Endodermal cell (in vitro differentiated cells): ENCODE measurements around the gene CRYGS. TPM values are rescaled to one million over a fixed set of nuclear protein-coding genes. Genes with fewer than 3 reads are reported as not detected.

Experiments used
- DNase-seq: peaks from one replicate; pipeline ENCODE4 v3.0.0-alpha.2; 2017
- H3K27ac ChIP-seq: 2 replicates; pipeline ENCODE4 v1.5.1; 2013; ENCODE audit warnings: mild to moderate bottlenecking, low read depth, low read length, moderate library complexity
- H3K27me3 ChIP-seq: 2 replicates; pipeline ENCODE4 v1.6.1; 2013; ENCODE audit warnings: mild to moderate bottlenecking, low read length, moderate library complexity; ENCODE audit not compliant: insufficient read depth, control insufficient read depth, poor library complexity, severe bottlenecking
- H3K36me3 ChIP-seq: 2 replicates; pipeline ENCODE4 v1.7.0; 2013; ENCODE audit warnings: mild to moderate bottlenecking, low read length, moderate library complexity; ENCODE audit not compliant: control insufficient read depth, insufficient read depth
- H3K4me1 ChIP-seq: one replicate; pipeline ENCODE4 v1.7.0; 2013; ENCODE audit warnings: low read length; ENCODE audit not compliant: control insufficient read depth, insufficient read depth
- H3K4me3 ChIP-seq: 2 replicates; pipeline ENCODE4 v1.5.1; 2013; ENCODE audit warnings: mild to moderate bottlenecking, low read length, moderate library complexity
- H3K9ac ChIP-seq: 2 replicates; pipeline ENCODE4 v1.6.1; 2013; ENCODE audit warnings: mild to moderate bottlenecking, low read length, moderate library complexity; ENCODE audit not compliant: poor library complexity, severe bottlenecking; ENCODE audit errors: extremely low read depth
- H3K9me3 ChIP-seq: 2 replicates; pipeline ENCODE4 v1.6.1; 2013; ENCODE audit warnings: mild to moderate bottlenecking, low read length, moderate library complexity; ENCODE audit not compliant: control insufficient read depth
- H3K27ac Mint-ChIP-seq: 2 replicates; pipeline ENCODE4 v1.8.0; 2020; ENCODE audit warnings: mixed read lengths
- H3K27me3 Mint-ChIP-seq: 2 replicates; pipeline ENCODE4 v1.8.0; 2021; ENCODE audit warnings: mild to moderate bottlenecking, mixed read lengths; ENCODE audit not compliant: insufficient read depth
- H3K36me3 Mint-ChIP-seq: 2 replicates; pipeline ENCODE4 v1.8.0; 2020; ENCODE audit warnings: low read depth, mixed read lengths
- H3K4me1 Mint-ChIP-seq: 2 replicates; pipeline ENCODE4 v1.8.0; 2020; ENCODE audit warnings: mixed read lengths
- H3K4me3 Mint-ChIP-seq: 2 replicates; pipeline ENCODE4 v1.8.0; 2020; ENCODE audit warnings: mild to moderate bottlenecking, moderate library complexity, mixed read lengths
- H3K9me3 Mint-ChIP-seq: 2 replicates; pipeline ENCODE4 v1.8.0; 2020; ENCODE audit warnings: mild to moderate bottlenecking, mixed read lengths
- CTCF ChIP-seq: fragments of 200-600 bp; sonication (generic); conservative IDR thresholded peaks from 2 replicates; pipeline ENCODE4 v1.5.0; 2021; ENCODE audit warnings: antibody characterized with exemption, mild to moderate bottlenecking
- WGBS, 2 experiments: methylation state at CpG; one replicate each; pipeline versions ENCODE4 v1.1.5 to v1.1.7; 2013; ENCODE audit warnings: missing lambda C conversion rate in 2 of 2, mixed read lengths in 1 of 2; ENCODE audit not compliant: insufficient coverage in 1 of 2, insufficient read length in 1 of 2; 5-methylcytosine and 5-hydroxymethylcytosine counted together
- total RNA-seq, 2 donors: library from RNA; stranded (reverse); fragmentation: NEBNext Ultra II Directional in 1 of 2; extraction: Animal tissue kit (Norgen Biotek cat#: 25700) in 1 of 2; gene quantifications; 2 replicates in 1 of 2; 3 replicates in 1 of 2; pipeline ENCODE4 v1.2.1, GENCODE V29; 2021

CRYGS gene
- total RNA-seq, 2 donors from 2014 or later, result 2.0 to 2.4 TPM

GRCh38 chr3:186524616-186525015 lies 19.6 kb downstream of the CRYGS start:
- H3K4me1 Mint-ChIP-seq, result no peaks in the 10 kb centered on the region
- WGBS, 2 experiments, result 95 to 98% methylated on average over 4 to 6 of the region's 6 CpGs
- Histone ChIP-seq H3K9ac (no peak overlapping the region), H3K4me3 (no peak overlapping the region), H3K4me1 (no peaks in the 10 kb centered on the region), H3K9me3 (no peaks in the 10 kb centered on the region), H3K27me3 (no peaks in the 10 kb centered on the region), H3K36me3 (no peaks in the 10 kb centered on the region), H3K27ac (no peak overlapping the region)
- no peaks in the 10 kb centered on the region for H3K36me3 Mint-ChIP-seq
- DNase-seq, result no peak
- TF ChIP-seq CTCF, result no peak
- H3K9me3 Mint-ChIP-seq, result peaks cover 1% of the 10 kb centered on the region
- peaks cover 18% of the 10 kb centered on the region for H3K27me3 Mint-ChIP-seq
- no peak overlapping the region for H3K27ac Mint-ChIP-seq
- H3K4me3 Mint-ChIP-seq, result no peak overlapping the region

GRCh38 chr3:186523434-186523833 lies 20.7 kb downstream of the CRYGS start:
- Mint-ChIP-seq H3K27me3 (peaks cover 18% of the 10 kb centered on the region), H3K4me3 (no peak overlapping the region), H3K36me3 (no peaks in the 10 kb centered on the region), H3K4me1 (no peaks in the 10 kb centered on the region), H3K9me3 (peaks cover 1% of the 10 kb centered on the region), H3K27ac (no peak overlapping the region)
- Histone ChIP-seq H3K4me3 (no peak overlapping the region), H3K36me3 (no peaks in the 10 kb centered on the region), H3K9ac (no peak overlapping the region), H3K27me3 (no peaks in the 10 kb centered on the region), H3K4me1 (no peaks in the 10 kb centered on the region), H3K9me3 (no peaks in the 10 kb centered on the region), H3K27ac (no peak overlapping the region)
- no peak for TF ChIP-seq CTCF
- DNase-seq, result no peak
- 91 to 100% methylated on average over 1 to 2 of the region's 2 CpGs for WGBS, 2 experiments

- no peaks in the 10 kb centered on the region for H3K27me3 ChIP-seq
- H3K4me1 ChIP-seq, result no peaks in the 10 kb centered on the region
- Mint-ChIP-seq H3K4me3 (no peak overlapping the region), H3K9me3 (peaks cover 1% of the 10 kb centered on the region), H3K4me1 (no peaks in the 10 kb centered on the region), H3K36me3 (no peaks in the 10 kb centered on the region), H3K27ac (no peak overlapping the region), H3K27me3 (peaks cover 18% of the 10 kb centered on the region)
- no peak overlapping the region for H3K9ac ChIP-seq
- DNase-seq, result no peak
- 95 to 100% methylated on average over 4 to 6 of the region's 6 CpGs for WGBS, 2 experiments
- no peak overlapping the region for H3K27ac ChIP-seq
- no peak overlapping the region for H3K4me3 ChIP-seq
- no peaks in the 10 kb centered on the region for H3K9me3 ChIP-seq
- H3K36me3 ChIP-seq, result no peaks in the 10 kb centered on the region
- no peak for TF ChIP-seq CTCF
These were observed 21.2 kb downstream of the CRYGS start for GRCh38 chr3:186523022-186523421.
